NCI-H1436 (cell line): Measurements from ENCODE around the gene MMD.

Source experiments
- DNase-seq: peaks from one replicate; lab custom pipeline; 2025; lab: John Stamatoyannopoulos, UW

Gene MMD

DNA sequence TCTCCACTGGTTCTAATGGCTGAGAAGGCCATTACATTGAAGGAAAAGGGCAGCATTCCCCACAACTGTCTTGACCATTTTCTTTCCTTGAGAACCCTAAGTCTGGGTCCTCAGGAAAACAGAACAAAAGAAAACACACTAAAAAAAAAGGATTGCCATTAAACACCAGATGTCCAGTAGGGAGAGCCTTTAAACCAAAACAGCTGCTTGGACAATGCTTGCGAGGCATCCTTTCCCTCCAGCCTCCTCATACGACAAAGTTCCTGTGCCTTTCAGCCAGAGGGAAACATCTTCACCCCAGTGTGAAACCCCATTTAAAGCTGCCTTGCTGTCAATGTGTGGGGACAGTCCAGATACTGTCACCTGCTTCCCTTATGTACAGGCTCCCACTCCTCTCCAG, 74.3 kb downstream of the MMD start:
- no peak for DNase-seq

DNA sequence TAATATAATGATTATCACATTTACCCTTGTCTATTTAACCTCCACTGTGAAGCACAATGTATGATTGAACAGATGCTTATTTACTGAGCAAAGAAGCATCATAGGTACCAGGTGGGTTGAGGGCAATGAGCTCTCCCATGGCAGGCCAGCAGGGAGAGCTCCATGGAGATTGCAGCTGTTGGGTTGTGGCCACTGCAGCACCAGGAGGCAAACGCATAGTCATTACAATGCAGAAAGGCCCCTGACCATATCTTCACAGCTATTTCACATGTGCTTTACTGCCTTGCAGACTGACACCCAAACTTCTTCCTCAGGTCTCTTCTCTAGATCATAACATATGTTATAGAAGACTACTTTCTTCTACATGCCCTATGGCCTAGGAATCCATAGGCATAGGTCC, 75.0 kb downstream of the MMD start:
- no peak for DNase-seq

DNA sequence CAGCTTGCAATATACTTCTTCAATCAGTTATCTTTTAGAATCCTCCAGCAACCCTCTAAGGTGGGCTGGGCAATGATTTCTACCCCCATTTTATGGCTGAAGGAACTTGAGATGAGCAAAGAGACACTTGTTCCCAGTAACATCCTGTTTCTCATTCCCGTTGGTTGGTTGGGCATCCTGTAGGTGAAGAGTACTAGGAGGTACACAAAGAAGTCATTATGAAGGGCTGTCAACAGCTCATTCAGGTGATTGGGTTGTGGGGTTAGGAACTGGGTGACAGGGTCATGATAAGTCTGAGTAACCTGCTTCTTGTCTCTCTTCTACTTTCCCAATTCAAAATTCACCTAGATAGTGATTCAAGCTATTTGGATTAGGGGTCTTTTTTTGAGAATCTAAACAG, 76.5 kb downstream of the MMD start:
- no peak for DNase-seq

DNA sequence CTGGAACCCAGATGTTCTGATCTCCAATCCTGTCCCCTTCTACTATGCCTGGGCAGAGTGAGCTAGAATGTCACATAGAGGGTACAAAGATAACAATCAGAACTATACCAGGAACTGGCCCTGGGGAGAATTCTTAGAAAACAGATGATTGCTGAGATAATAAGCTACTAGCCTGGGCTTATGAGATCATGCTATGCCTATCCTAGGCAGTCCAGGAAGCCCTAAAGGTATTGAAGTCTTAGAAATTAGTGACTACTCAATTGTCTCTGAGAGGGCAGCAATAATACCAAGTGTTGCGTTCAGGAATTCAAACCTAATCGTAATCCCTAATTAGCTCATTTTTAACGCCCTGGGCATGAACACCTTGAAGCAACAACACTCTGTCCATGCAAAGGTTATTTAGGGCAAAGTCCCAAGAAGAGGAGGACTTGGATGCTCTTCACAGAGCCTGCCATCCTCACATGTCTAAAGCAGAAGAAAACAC, 77.1 kb downstream of the MMD start:
- no peak for DNase-seq

DNA sequence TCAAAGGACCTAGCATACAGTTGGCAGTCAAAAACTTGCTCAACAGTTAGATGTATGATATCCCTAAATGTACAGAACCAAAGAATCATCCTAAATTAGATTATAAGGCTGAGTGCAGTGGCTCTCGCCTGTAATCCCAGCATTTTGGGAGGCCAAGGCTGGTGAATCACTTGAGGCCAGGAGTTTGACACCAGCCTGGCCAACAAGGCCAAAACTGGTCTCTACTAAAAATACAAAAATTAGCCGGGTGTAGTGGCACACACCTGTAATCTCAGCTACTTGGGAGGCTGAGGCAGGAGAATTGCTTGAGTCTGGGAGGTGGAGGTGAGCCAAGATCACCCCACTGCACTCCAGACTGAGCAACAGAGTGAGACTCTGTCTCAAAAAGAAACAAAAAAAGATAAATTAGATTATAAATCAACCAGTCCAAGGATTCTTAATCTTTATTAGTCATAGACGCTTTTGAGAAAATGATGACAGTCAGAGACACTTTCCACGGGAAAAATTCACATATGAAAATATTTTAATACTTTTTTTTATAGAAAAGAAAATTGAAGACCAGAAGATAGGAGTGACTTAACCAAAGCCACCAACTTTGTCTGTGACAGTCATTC, 77.6 kb downstream of the MMD start:
- DNase-seq, result no peak

DNA sequence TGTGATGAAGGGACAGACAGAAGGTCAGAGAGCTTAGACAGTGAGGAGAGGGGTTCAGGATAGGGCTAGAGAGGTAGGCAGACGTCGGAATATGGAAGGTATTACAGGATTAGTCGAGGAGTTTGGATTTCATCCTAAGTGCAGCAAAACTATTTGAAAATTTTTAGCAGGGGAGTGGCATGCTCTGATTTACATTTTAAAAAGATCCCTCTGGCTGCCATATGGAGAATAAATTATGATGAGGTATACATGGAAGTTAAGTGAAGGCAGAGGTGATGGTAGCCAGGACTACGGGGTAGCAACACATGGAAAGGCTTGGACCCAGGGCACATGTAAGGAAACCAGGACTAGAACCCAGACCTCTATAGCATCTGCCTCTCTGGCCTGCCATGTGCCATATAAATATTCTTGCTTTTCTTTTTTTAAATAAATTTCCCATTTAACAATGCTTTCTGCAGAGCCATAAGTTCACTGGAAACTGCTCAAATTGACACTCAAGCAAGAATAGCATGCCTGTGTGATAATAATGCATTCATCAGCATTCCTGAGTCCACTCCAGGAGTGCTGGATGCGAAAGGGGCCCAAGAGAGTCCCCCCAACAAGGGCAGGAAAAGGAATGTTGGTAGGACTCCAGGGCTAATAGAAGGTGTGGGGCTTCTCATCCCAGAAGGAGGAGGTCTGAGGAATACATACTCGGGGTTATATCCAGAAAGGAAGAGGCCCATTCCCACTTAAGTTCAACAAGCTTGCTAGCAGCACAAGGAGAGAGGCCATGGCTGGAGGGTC, 78.6 kb downstream of the MMD start:
- no peak for DNase-seq
